ENCODE measurements around the gene USP3. TPM values are rescaled to one million over a fixed set of nuclear protein-coding genes. Genes with fewer than 3 reads are reported as not detected.

The USP3 gene
- total RNA-seq, 2 donors from 2014 or later = 57.6 to 74.2 TPM

- H3K27me3 ChIP-seq = no peaks in the 10 kb centered on the region
- intact Hi-C loops (cut with DNase I) = no loop called here
- no peaks in the 10 kb centered on the region for H3K9me3 ChIP-seq
- peak; percentile 57 for DNase-seq
- peak overlapping the region in 1 of 2 donors; percentile 2 for H3K9ac ChIP-seq (ENCODE audit: low read depth in 2 of 2, low read length in 2 of 2)
- no peak overlapping the region for H3K4me3 ChIP-seq
- peak overlapping the region; percentile 45 for H3K27ac ChIP-seq
- no peak for TF ChIP-seq CTCF (IDR thresholded peaks at IDR 0.05)
- no peaks in the 10 kb centered on the region for H3K36me3 ChIP-seq
- peaks cover 35% of the 10 kb centered on the region for H3K4me1 ChIP-seq
These were observed 43.9 kb upstream of the USP3 start for GRCh38 chr15:63460210-63461155.

GRCh38 chr15:63461230-63461985 lies 43.0 kb upstream of the USP3 start:
- Histone ChIP-seq H3K4me1 (peaks cover 35% of the 10 kb centered on the region), H3K4me3 (no peak overlapping the region), H3K9me3 (no peaks in the 10 kb centered on the region), H3K27ac (peak overlapping the region; percentile 45), H3K27me3 (no peaks in the 10 kb centered on the region), H3K9ac (ENCODE audit: low read depth in 2 of 2, low read length in 2 of 2) (no peak overlapping the region), H3K36me3 (no peaks in the 10 kb centered on the region)
- intact Hi-C loops (cut with DNase I) = no loop called here
- no peak for TF ChIP-seq CTCF (IDR thresholded peaks at IDR 0.05)
- DNase-seq = no peak

DNA sequence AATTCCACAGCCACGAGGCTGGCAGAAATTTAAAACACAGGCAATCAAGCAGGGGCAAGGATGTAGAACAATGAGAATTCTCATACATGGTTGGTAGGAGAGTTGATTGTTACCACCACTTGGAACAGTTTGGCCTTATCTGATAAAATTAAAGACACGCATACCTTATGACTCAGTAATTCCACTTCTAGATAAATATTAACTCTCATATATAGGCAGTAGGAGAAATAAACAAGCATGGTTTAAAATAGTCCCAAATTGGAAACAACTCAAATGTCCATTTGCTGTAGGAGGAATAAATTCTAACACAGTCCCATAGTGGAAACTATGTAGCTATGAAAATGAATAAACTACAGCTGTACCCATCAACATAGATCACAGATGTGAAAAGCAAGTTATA lies 42.3 kb upstream of the USP3 start:
- intact Hi-C loops (cut with DNase I) = no loop called here
- Histone ChIP-seq H3K27ac (peak overlapping the region; percentile 45), H3K27me3 (no peaks in the 10 kb centered on the region), H3K4me1 (peaks cover 35% of the 10 kb centered on the region), H3K9ac (ENCODE audit: low read depth in 2 of 2, low read length in 2 of 2) (no peak overlapping the region), H3K4me3 (no peak overlapping the region), H3K9me3 (no peaks in the 10 kb centered on the region), H3K36me3 (no peaks in the 10 kb centered on the region)
- TF ChIP-seq CTCF (IDR thresholded peaks at IDR 0.05) = no peak
- DNase-seq = no peak

DNA sequence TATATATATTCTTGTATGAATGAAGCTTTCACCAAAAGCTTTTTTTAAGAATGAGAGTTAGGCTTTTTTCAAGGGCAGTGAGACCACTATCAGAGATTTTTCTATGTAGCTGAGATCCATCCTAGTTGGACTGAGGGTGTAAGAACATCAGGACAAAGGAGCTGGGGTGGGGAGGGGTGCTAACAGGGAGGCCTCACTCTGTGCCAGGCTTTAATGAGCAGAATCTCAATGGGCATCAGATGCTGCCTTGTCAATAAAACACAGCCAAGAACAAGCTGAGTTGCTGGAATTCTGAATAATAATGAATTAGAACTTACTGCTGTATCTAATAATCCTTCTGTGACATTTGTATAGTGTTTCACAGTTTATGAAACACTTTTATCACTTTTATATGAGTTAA lies 41.4 kb upstream of the USP3 start:
- Histone ChIP-seq H3K9me3 (no peaks in the 10 kb centered on the region), H3K27me3 (no peaks in the 10 kb centered on the region), H3K9ac (ENCODE audit: low read depth in 2 of 2, low read length in 2 of 2) (peak overlapping the region in 1 of 2 donors; percentile 54), H3K36me3 (no peaks in the 10 kb centered on the region), H3K4me3 (no peak overlapping the region), H3K4me1 (peaks cover 35% of the 10 kb centered on the region), H3K27ac (peak overlapping the region; percentile 45)
- TF ChIP-seq CTCF (IDR thresholded peaks at IDR 0.05) = no peak
- no peak for DNase-seq
- intact Hi-C loops (cut with DNase I) = no loop called here

GRCh38 chr15:63463793-63464192 lies 40.6 kb upstream of the USP3 start:
- TF ChIP-seq CTCF (IDR thresholded peaks at IDR 0.05) = no peak
- Histone ChIP-seq H3K4me1 (peaks cover 35% of the 10 kb centered on the region), H3K9ac (ENCODE audit: low read depth in 2 of 2, low read length in 2 of 2) (peak overlapping the region in 1 of 2 donors; percentile 54), H3K27ac (peak overlapping the region; percentile 45), H3K27me3 (no peaks in the 10 kb centered on the region), H3K36me3 (no peaks in the 10 kb centered on the region), H3K9me3 (no peaks in the 10 kb centered on the region), H3K4me3 (no peak overlapping the region)
- intact Hi-C loops (cut with DNase I) = no loop called here
- peak; percentile 62 for DNase-seq
